OCI-LY3 (cell line): Measurements from ENCODE around the gene SAMD4B.

ENCODE experiments used
- H2AFZ ChIP-seq: fragments of 200-600, 300-600 bp; shearing (Covaris generic); 2 replicates; pipeline ENCODE4 v1.6.0; 2014; ENCODE audit warnings: antibody characterized with exemption, low read depth, low read length
- H3K27ac ChIP-seq: fragments of 200-600, 300-600 bp; sonication (generic); 2 replicates; pipeline ENCODE4 v1.5.1; 2014; ENCODE audit warnings: mild to moderate bottlenecking, low read length, moderate library complexity, mixed read lengths
- H3K27me3 ChIP-seq: fragments of 200-600, 300-600 bp; sonication (generic); 2 replicates; pipeline ENCODE4 v1.6.1; 2014; ENCODE audit warnings: low read depth, low read length, mixed read lengths
- H3K36me3 ChIP-seq: fragments of 200-600, 300-600 bp; sonication (generic); replicated peaks from 2 replicates; pipeline ENCODE3; 2014; ENCODE audit warnings: low read depth, low read length, mixed read lengths
- H3K4me1 ChIP-seq: fragments of 300-600, 200-600 bp; sonication (generic); 2 replicates; pipeline ENCODE4 v1.6.1; 2014; ENCODE audit warnings: low read length, mixed read lengths
- H3K4me2 ChIP-seq: fragments of 200-600, 300-600 bp; sonication (generic); 2 replicates; pipeline ENCODE4 v1.6.1; 2014; ENCODE audit warnings: low read length, mixed read lengths
- H3K4me3 ChIP-seq: fragments of 300-600, 200-600 bp; sonication (generic); 2 replicates; pipeline ENCODE4 v1.5.1; 2014; ENCODE audit warnings: antibody characterized with exemption, mild to moderate bottlenecking, low read length, moderate library complexity
- H3K79me2 ChIP-seq: fragments of 300-600, 200-600 bp; shearing (Covaris generic); 2 replicates; pipeline ENCODE4 v1.6.1; 2014; ENCODE audit warnings: mild to moderate bottlenecking, low read length, mixed read lengths
- H3K9ac ChIP-seq: fragments of 300-600, 200-600 bp; shearing (Covaris generic); 2 replicates; pipeline ENCODE4 v1.6.0; 2014; ENCODE audit warnings: mild to moderate bottlenecking, low read length, moderate library complexity
- H3K9me3 ChIP-seq: fragments of 200-600, 300-600 bp; shearing (Covaris generic); 2 replicates; pipeline ENCODE4 v1.6.1; 2014; ENCODE audit warnings: low read length, mixed read lengths; ENCODE audit not compliant: insufficient read depth
- H4K20me1 ChIP-seq: fragments of 200-600, 300-600 bp; sonication (generic); 2 replicates; pipeline ENCODE4 v1.6.1; 2016; ENCODE audit warnings: low read length, mixed read lengths; ENCODE audit not compliant: insufficient read depth
- CTCF ChIP-seq: fragments of 200-600, 300-600 bp; sonication (generic); IDR thresholded peaks from 2 replicates; pipeline ENCODE4 v1.5.1; 2014; ENCODE audit warnings: antibody characterized with exemption, low read length, low read depth
- EZH2phosphoT487 ChIP-seq: fragments of 200-600 bp; shearing (Covaris generic); IDR thresholded peaks from 2 replicates; pipeline ENCODE4 v1.6.1; 2018; ENCODE audit warnings: antibody characterized with exemption, mixed run types, low read depth

SAMD4B gene

GRCh38 chr19:39345956-39346355 lies 3.7 kb downstream of the SAMD4B start:
- no peaks in the 10 kb centered on the region for H3K9me3 ChIP-seq
- no peak overlapping the region for H3K4me2 ChIP-seq
- peaks cover 47% of the 10 kb centered on the region for H3K79me2 ChIP-seq
- no peak overlapping the region for H3K4me3 ChIP-seq
- peaks cover 27% of the 10 kb centered on the region for H4K20me1 ChIP-seq
- H3K36me3 ChIP-seq: peaks cover 31% of the 10 kb centered on the region
- H2AFZ ChIP-seq: no peak overlapping the region
- no peak overlapping the region for H3K9ac ChIP-seq
- H3K4me1 ChIP-seq: peaks cover 13% of the 10 kb centered on the region
- H3K27ac ChIP-seq: no peak overlapping the region
- peak; percentile 24; the same call in 1 of the 2 replicates for TF ChIP-seq CTCF
- no peak for TF ChIP-seq EZH2phosphoT487
- H3K27me3 ChIP-seq: no peaks in the 10 kb centered on the region

GRCh38 chr19:39347332-39348164 lies 5.3 kb downstream of the SAMD4B start:
- Histone ChIP-seq H4K20me1 (peaks cover 27% of the 10 kb centered on the region), H3K4me3 (no peak overlapping the region), H3K36me3 (peaks cover 39% of the 10 kb centered on the region), H2AFZ (no peak overlapping the region), H3K9me3 (no peaks in the 10 kb centered on the region), H3K9ac (no peak overlapping the region), H3K79me2 (peaks cover 54% of the 10 kb centered on the region), H3K27me3 (no peaks in the 10 kb centered on the region), H3K4me2 (no peak overlapping the region), H3K4me1 (peaks cover 25% of the 10 kb centered on the region), H3K27ac (no peak overlapping the region)
- no peak for TF ChIP-seq CTCF
- no peak for TF ChIP-seq EZH2phosphoT487

GRCh38 chr19:39349326-39349725 lies 7.1 kb downstream of the SAMD4B start:
- TF ChIP-seq EZH2phosphoT487: no peak
- TF ChIP-seq CTCF: no peak
- no peaks in the 10 kb centered on the region for H3K27me3 ChIP-seq
- peaks cover 17% of the 10 kb centered on the region for H3K4me1 ChIP-seq
- H3K36me3 ChIP-seq: peaks cover 47% of the 10 kb centered on the region
- no peak overlapping the region for H3K4me3 ChIP-seq
- no peak overlapping the region for H2AFZ ChIP-seq
- no peaks in the 10 kb centered on the region for H3K9me3 ChIP-seq
- H3K27ac ChIP-seq: no peak overlapping the region
- no peak overlapping the region for H3K9ac ChIP-seq
- peaks cover 17% of the 10 kb centered on the region for H4K20me1 ChIP-seq
- H3K79me2 ChIP-seq: peaks cover 40% of the 10 kb centered on the region
- no peak overlapping the region for H3K4me2 ChIP-seq

- Histone ChIP-seq H3K79me2 (peaks cover 33% of the 10 kb centered on the region), H2AFZ (no peak overlapping the region), H3K9me3 (no peaks in the 10 kb centered on the region), H3K4me2 (no peak overlapping the region), H3K27me3 (no peaks in the 10 kb centered on the region), H3K4me3 (no peak overlapping the region), H4K20me1 (peaks cover 16% of the 10 kb centered on the region), H3K36me3 (peaks cover 54% of the 10 kb centered on the region), H3K4me1 (peaks cover 17% of the 10 kb centered on the region), H3K9ac (no peak overlapping the region), H3K27ac (no peak overlapping the region)
- TF ChIP-seq CTCF: no peak
- no peak for TF ChIP-seq EZH2phosphoT487
Measured at GRCh38 chr19:39350156-39350555, 7.9 kb downstream of the SAMD4B start.
